ENCODE measurements around the gene MRPL36. TPM values are rescaled to one million over a fixed set of nuclear protein-coding genes. Genes with fewer than 3 reads are reported as not detected.

The MRPL36 gene
- total RNA-seq, 1 donor from 2014 or later = 54.3 TPM

GRCh38 chr5:1762883-1763547 lies 36.6 kb downstream of the MRPL36 start:
- no peak for ATAC-seq

- no peak for ATAC-seq
Observed at GRCh38 chr5:1762121-1762882, 37.3 kb downstream of the MRPL36 start.

- no peak for ATAC-seq
Observed at GRCh38 chr5:1761453-1761755, 38.2 kb downstream of the MRPL36 start.

GRCh38 chr5:1760656-1761452 lies 38.8 kb downstream of the MRPL36 start:
- no peak for ATAC-seq

- no peak for ATAC-seq
Observed at GRCh38 chr5:1760231-1760630, 39.4 kb downstream of the MRPL36 start.

GRCh38 chr5:1759378-1759970 lies 40.2 kb downstream of the MRPL36 start:
- ATAC-seq = no peak

GRCh38 chr5:1758574-1758973 lies 41.1 kb downstream of the MRPL36 start:
- no peak for ATAC-seq

- ATAC-seq = no peak
Observed at GRCh38 chr5:1757511-1757910, 42.1 kb downstream of the MRPL36 start.

GRCh38 chr5:1756481-1756880 lies 43.2 kb downstream of the MRPL36 start:
- ATAC-seq = no peak

GRCh38 chr5:1755321-1755949 lies 44.2 kb downstream of the MRPL36 start:
- no peak for ATAC-seq

GRCh38 chr5:1754531-1755220 lies 45.0 kb downstream of the MRPL36 start:
- ATAC-seq = no peak

- ATAC-seq = no peak
Observed at GRCh38 chr5:1753490-1753889, 46.1 kb downstream of the MRPL36 start.

GRCh38 chr5:1752881-1753280 lies 46.8 kb downstream of the MRPL36 start:
- no peak for ATAC-seq

GRCh38 chr5:1751864-1752822 lies 47.5 kb downstream of the MRPL36 start:
- peak; percentile 17 for ATAC-seq

GRCh38 chr5:1751026-1751863 lies 48.4 kb downstream of the MRPL36 start:
- ATAC-seq = no peak

GRCh38 chr5:1750469-1750868 lies 49.2 kb downstream of the MRPL36 start:
- ATAC-seq = no peak

- ATAC-seq = no peak
Observed at GRCh38 chr5:1749346-1750124, 50.1 kb downstream of the MRPL36 start.

GRCh38 chr5:1748845-1749244 lies 50.8 kb downstream of the MRPL36 start:
- ATAC-seq = no peak
